Inflammatory macrophage treated with lipopolysaccharide for 4 hours (primary cell): ENCODE data around the gene NKX1-1.
"Not testable (repeated sequence)": the region's sequence is repeated elsewhere in the genome, so short reads cannot be mapped to it uniquely, and the experiment has no call there.

ENCODE experiments used
- DNase-seq: peaks from one replicate; pipeline ENCODE4 v3.0.0-alpha.2; 2020

The NKX1-1 gene

DNA sequence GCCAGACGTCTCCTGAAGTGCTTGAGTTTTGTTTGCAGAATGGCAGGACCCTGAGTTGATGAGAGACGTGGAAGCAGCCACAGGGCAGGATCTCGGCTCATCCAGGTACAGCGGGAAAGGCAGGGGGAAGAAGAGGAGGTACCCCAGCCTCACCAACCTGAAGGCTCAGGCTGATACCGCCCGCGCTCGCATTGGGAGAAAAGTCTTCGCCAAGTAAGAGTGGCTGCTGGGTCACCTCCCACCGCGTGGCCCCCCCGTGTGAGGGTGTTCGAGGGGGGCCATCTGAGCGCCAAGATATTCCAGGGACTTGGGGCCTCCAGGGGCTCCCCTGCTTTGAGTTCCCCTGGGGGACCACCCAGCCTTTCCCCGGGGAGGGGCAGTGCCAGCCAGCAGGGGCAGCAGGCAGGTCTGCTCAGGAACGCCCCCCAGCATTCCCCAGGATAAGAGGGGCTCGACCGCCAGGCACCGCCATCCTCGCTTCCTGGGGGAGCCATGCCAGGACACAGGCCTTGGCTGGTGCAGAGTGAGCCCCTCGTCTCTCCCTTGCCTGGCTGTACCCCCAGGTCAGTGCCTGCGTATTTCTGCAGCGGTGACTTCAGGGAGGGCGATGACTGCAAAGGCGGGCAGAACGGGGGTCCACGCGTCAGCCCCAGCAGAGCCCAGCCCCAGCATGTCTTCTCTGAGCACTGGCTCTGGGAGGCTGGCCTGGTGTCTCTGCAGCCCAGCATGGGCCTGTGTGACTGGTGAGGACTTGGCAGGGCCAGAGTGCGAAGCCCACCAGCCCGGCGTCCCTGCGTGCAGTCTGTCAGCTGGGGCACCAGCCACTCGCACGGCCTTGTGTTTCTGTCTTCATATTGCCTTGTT lies 22.3 kb downstream of the NKX1-1 start:
- no peak for DNase-seq

DNA sequence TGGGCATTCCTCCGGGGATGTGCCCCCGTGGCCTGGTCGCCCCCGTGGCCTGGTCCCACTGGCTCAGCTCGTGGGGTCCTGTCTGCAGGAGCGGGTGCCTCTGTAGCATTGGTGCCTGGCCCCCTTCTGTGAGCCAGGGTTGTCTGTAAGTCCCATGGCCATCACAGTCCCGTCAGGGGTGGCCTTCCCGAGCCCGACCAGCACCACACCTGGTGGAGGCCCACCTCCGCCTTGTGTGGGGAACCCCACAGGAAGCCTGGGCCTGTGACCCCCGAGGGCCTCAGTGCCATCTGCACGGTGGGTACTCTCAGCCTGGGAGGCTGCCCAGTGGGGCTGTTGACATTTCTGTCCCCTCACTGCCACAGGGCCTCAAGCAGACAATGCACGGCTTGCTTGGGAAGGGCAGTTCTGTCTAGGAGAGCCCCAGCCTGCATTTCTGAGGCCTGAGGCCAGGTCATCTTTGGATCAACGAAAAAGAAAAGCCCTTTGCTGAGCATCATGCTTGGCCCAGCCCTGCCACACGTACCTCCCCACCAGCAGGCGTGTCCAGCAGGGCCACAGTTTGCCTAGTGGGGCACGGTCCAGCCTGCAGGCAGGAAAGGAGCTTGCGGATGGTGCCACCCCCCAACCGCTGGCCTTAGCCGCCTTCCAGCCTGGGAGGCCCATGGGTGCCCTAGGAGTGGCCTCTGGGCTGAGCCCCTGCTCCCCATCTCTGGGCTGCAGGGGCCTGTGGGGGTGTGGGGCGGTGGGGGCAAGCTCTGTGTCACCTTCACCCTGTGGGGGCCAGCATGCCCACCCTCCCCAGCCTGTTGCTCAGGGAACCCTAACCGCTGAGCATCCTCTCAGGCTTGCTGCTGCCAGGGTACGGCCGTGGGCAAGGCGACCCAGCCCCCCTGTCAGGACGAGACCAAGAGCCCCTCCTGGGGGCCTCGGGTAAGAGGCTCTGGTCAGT lies 23.2 kb downstream of the NKX1-1 start:
- no peak for DNase-seq

DNA sequence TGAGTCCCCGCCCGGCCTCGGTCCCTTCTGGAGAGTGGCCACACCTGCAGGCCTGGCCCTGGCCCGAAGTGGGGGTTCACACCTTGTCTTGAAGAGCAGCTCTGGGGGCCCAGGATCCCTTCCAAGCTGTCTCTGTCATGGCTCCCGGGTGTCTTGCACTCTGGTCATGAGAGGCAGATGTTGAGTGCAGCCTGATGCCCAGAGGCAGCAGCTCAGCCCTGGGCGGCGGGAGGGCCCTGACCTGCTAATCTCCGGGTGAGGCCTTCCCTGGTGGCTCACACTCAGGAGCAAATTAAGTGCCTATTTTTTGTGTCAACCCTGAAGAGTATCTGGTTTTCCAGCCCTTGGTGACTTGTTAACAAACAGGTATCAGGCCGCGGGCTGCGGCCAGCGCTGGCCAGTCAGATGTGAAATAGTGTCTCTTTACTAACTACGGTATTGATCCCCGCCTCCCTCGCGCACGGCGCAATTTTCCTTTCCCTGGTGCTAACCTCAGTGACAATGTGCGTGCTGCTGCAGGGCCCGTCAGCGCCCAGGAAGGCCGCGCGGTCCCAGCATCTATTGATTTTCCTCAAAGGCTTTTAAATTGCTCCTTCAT lies 24.2 kb downstream of the NKX1-1 start:
- no peak for DNase-seq

DNA sequence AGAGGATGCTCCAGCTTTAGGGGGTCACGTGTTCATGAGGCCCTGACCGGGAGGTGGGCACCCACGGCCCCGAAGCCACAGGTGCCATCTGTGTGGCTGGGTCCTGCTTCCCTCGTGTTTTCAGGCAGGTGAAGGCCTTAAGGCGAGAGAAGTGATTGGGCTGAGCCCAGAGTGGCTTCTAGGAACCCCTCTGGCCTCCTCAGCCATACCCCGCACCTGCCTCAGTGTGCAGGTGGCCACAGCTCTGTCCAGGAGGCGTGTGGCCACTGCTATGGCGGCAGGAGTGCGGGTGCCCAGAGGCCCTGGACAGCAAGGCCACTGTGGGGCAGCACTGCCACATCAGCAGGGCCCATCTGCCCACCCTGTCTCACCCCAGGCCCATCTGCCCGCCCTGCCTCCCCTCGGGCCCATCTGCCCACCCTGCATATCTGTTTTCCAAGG lies 25.0 kb downstream of the NKX1-1 start:
- DNase-seq = no peak

DNA sequence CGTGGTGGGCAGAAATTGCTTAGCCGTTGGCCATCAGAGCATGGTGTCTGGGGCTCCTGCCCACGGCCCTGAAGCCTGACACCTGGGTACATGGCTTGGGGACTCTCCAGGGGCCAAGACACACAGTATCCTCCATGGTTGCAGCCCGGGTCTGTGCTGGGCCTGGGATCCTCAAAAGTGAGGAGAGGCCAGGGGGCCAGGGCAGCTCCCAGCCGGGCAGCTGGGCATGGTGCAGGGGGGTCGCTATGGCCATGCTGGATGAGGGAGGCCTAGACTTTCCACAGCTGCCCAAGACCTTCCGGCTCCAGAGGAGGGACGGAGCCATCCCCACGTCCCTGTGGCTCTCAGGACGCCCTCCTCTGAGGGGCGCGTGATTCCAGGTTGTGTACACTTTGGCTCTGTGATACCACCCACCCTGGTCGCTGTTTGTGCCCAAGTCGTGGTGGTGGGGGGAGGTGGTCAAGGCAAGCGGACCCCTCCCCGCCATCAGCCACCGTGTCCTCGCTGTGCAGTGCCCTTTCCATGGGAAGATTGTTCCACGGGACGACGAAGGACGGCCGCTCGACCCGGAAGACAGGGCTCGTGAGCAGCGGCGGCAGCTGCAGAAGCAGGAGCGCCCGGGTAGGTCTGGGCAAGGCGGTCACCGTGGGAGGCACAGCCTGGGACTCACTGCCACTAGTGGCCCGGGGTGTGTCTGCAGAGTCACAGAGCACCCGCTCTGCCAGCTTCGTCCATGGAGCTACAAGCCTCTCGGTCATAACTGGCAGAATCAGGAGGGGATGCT lies 25.7 kb downstream of the NKX1-1 start:
- no peak for DNase-seq

DNA sequence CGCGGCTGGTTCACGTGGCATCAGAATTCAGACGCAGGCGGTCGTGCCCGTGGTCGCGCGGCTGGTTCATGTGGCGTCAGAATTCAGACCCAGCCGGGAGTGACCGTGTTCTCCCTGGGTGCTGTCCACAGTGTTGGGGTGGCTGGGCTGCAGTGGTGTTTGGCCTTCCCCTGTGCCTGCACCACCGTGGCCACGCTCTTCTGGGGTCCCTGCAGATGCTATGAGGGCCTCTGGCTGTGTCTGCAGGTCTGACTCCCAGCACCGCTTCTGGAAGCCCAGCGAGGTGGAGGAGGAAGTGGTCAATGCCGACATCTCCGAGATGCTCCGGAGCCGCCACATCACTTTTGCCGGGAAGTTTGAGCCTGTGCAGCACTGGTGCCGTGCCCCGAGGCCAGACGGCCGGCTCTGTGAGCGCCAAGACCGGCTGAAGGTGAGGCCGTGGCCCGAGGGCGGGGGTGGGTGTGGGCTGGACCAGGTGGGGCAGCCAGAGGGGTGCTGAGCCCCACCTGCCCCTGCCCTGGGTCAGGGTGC lies 26.4 kb downstream of the NKX1-1 start:
- DNase-seq = no peak

DNA sequence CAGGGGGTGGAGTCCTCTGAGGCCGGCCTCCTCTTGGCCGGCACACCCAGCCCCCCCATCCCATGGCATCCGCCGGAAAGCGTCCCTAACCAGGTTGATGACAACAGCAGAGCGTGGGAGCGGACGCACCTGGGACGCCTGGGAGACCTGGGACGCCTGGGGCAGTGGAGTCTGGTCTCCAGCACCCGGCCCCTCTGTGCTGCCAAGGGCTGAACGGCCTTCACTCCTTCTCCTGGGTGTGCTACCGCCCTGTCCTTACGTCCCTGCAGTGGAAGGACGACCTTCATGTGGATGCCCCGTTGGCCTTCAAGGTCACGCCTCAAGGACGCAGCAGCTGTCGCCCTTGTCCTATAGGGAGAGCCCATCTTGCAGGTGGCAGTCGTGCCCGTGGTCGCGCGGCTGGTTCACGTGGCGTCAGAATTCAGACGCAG lies 26.9 kb downstream of the NKX1-1 start:
- no peak for DNase-seq

DNA sequence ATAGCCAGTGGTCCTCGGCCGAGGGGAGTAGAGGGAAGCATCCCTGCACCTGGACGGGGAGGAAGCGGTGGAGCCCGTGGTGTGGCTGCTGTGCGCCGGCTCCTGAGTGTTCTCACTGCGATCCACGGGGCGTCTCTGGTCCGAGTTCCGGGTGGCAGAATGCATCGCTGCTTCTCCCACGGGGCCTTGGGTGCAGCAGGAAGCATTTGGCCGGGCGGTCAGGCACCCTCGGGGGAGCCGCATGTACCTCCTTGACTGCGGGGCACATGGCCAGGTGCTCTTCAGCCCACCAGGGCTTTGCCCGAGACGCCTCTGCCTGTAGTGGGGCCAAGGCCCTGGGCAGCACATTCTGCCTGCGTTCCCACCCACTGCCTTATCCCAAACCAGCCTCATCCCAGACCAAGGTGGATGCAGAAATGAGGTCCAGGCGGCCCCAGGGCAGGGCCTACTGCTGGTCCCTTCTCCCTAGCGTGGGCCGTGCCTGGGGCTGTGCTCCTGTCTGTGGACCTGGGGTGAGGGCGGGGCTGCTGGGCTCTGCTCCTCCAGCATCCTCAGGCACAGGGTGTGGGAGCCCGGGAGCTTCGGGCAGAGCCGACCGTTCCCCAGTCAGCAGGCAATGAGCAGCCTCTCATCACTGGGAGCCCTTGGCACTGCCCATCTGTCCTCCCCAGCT lies 27.5 kb downstream of the NKX1-1 start:
- DNase-seq = no peak

DNA sequence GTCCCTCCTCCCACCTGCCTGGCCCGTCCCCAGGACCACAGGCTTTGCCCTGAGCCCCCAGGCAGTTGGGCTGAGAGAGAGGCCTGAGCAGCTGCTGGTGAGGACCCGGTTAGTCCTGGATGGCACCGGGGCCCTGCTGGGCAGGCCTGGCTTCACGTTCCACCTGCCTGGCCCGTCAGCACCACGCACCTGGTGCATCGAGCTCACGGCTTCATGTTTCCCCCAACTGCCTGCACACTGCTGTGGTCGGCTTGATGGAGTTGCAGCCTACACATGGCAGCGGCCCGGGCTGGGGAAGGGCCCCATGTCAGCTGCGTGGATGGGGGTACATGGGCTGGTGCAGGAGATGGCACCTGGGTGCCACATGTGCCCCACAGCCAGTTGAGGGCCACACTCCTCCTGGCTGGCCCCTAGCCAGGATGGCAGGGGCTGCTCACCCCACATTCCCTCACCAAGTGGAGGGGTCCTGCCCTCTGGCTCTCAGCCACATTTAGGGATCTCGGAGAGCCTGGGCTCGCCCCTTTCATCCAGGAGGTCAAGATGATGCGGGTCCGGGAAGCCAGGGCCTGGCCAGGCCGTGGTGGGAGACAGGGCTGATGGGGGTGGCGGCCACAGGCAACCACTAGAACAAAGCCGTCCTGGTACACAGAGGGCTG lies 28.5 kb downstream of the NKX1-1 start:
- DNase-seq = no peak

DNA sequence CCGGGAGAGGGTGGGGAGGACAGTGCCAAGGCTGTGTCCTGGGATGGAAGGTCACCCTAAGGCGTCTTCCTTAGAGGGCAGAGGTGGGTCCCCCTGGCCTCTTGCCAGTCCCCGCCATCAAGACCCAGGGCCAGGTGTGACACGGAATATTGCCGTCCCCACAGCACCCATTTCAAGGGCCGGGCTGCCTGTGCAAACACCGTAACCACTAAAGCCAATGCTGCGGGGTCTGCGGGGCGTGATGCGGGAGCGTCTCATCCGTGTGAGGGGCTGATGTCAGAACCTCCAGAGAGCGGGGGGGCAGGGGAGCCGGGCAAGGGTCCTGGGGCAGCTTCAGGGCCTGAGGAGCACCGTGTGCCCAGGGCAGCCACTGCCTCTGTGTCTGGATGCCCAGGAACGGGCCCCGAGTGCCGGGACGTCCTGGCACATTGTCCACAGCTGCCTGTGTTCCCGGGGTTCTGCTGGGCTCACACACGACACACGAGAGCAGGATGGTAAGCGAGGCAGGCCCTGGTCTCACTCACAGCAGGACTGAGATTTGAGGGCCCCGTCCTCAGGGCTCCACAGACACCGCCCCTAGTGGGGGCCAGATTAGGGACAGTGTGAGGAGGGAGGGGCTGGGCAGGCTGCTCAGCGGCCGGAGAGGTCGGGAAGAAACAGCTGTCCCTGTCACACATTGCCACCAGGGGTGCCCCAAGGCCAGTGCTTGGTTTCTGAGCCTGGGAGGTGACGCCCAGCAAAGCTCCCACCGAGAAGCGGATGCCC lies 29.2 kb downstream of the NKX1-1 start:
- no peak for DNase-seq

DNA sequence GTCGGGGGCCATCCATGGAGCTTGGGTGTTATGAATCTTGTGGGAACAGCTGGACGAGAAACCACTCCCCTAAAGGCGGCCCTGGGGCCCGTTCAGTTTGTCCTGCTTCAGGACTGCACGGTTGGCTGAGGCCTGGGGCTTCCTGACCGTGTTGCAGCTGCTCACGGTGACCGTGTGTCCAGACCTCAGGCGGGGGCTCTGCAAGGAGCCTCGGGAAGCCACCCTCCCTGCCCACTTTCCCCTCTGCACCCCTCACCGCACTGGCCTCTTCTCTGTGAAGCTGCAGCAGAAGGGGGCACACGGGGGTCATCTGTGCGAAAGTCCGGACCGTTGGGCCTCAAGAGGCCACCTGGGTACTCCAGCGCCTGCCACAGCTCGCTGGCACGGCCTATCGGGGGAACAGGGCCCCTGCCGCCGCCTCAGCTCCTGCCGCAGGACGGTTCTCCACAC lies 29.8 kb downstream of the NKX1-1 start:
- DNase-seq = no peak

DNA sequence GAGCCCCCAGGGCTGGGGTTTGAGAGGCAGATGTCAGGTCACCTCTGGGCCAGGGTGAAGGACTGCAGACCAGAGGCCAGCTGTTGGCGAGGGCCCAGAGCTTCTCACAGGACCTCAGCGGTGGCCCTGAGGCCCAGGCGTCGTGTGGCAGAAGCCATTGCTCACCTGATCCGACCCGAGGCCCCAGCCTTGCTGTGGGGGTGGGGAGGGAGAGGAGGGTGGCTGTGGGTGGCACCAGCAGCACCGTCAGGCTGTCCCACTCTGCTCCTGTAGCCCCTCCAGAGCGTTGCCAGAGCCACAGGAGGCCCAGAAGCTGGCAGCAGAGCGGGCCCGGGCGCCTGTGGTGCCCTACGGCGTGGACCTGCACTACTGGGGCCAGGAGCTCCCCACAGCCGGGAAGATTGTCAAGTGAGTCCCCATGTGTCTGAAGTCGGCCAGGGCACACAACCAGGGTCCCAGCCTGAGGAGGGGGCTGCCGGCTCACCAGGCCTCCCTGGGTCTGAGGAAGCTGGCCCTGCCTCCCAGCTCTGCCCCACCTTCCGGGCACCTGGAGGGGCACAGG lies 30.4 kb downstream of the NKX1-1 start:
- DNase-seq = no peak

DNA sequence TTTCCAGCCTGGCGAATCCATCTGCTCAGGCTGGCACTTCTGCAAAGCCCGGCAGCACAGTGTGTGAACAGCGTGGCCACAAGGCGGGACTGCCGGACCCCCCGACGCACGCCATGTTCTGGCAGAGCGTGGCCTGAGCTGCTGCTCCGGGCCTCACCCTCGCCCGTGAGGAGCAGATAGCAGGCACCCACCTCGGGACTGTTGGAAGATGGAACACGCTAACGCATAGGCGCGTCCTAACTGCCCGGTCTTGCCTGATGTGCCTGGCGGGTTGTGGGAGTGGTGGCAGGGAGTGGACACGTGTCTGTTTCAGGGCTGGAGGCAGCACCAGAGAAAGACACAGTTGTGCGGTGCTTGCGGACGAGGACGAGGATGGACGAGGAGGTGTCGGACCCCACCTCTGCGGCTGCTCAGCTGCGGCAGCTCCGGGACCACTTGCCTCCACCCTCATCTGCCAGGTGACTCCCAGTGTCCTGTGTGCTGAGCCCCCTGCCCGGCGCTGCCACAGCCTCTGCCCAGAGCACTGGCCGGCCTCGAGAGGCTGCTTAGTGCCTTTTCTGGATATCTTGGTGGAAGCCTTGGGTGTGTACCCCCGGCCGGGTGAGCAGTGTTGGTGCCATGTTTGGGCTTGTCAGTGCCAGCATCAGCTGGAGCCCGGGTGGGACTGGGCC lies 31.1 kb downstream of the NKX1-1 start:
- DNase-seq = no peak

DNA sequence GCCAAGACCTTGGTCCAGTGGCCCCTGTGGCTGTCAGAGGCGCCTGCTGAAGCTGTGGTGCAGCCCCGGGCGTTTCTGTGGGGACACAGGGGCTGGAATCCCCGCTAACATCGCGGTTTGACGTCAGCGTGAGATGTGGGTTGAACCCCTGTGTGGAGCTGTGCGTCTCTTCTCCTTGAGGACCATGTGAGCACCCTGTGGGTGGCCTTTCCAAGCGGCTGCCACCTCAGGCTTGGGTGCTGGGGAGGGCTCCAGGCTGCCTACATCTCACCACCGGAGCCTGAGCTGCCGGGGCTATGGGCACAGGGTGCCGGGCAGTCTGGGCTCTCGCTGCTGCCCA lies 31.6 kb downstream of the NKX1-1 start:
- no peak for DNase-seq

DNA sequence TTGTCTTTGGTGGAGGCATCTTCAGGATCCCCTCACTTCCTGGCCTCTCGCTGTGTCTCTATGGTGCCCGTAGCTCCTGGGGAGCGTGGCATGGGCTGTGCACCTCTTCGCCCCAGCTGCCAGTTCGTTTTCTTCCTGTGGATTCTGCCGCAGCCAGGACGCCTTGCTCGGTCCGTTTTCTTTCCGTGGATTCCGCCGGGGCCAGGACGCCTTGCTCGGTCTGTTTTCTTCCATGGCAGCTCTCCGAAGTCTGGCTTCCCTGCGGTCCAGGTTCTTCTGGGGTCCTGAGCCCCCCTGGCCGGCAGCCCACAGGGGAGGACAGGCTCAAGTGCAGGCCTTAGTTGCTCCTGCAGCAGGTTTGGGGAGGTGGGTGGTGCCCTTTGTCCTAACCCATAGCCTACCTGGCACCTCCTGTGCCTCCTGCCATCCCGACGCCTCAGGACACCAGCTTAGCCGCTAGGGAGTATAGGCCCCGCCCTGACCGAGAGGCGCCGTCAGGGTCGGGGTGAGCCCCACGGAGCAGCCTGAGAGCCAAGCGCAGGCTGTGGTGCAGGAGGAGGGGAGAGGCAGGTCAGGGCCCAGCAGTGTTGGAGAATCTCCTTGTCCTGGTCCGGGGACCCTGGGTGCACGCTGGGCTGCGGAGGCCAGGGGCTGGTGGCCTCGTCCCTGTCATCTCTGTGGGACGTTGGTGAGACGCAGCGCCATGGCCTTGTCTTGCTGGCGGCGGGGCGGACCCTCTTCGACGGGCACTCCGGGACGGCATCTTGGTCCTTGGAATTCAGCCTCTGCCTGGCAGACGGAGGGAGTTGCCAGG lies 32.1 kb downstream of the NKX1-1 start:
- DNase-seq = no peak

DNA sequence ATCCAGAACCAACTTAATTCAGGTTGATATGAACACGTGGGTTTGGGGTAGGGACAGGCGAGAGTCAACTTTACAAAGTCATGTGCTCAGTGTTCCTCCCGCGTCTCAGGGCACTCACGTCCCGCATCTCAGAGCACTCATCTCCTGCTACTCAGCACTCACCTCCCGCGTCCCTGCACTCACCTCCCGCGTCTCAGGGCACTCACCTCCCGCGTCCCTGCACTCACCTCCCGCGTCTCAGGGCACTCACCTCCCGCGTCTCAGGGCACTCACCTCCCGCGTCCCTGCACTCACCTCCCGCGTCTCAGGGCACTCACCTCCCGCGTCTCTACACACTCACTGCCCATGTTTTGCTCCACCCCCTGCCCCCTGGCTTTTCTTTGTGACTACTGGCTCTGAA lies 33.7 kb downstream of the NKX1-1 start:
- DNase-seq = not testable (repeated sequence)

DNA sequence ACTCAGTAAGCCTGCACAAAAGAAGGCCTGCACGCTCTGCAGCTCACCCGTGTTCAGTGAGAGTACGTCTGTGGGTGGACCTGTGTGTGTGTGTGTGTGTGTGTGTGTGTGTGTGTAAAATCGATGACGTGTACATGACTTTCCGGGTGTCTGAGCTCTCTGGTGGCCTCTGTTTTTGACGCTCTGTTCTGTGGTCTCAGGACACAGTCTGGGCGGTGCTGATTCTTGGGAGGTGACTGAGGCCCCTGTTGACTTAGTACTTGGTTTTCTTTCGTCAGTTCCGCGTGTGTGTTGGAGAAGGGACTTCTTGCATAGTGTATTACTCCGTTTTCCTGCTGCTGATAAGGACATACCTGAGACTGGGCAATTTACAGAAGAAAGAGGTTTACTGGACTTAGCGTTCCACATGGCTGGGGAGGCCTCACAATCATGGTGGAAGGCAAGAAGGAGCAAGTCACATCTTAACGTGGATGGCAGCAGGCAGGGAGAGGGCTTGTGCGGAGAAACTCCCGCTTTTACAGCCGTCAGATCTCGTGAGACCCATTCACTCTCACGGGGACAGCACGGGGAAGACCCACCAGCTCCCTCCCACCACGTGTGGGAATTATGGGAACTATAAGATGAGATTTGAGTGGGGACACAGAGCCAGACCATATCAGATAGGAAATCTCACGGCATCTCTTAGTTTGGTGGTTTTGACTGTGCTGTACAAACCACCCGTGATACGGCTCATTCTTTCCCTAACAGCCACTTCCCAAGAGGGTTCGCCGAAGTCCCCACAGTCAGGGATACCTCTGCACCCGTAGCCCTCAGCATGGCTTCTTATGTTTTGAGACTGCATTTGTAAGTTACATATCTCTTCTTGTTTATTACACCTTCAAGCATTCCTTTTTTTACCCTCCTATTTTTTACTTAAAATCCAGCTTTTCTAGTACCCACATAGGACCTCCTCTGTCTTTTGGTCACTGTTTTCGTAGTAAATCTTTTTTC lies 34.8 kb downstream of the NKX1-1 start:
- DNase-seq = no peak
